Choroid plexus epithelial cell (primary cell): Measurements from ENCODE around the gene ISLR.
"Not testable (repeated sequence)": the region's sequence is repeated elsewhere in the genome, so short reads cannot be mapped to it uniquely, and the experiment has no call there.

ENCODE experiments used
- DNase-seq: peaks from one replicate; pipeline ENCODE4 v3.0.0-alpha.2; 2010; ENCODE audit warnings: low read depth
- H3K4me3 ChIP-seq: 2 replicates; pipeline ENCODE4 v1.5.1; 2011; ENCODE audit warnings: low read depth, mild to moderate bottlenecking, control low read depth, low read length, moderate library complexity
- TF ChIP-seq, protein P1 (sequence below): conservative IDR thresholded peaks from 2 replicates; pipeline ENCODE4 v1.5.1; 2011; ENCODE audit warnings: low read depth, mild to moderate bottlenecking, control low read depth, inconsistent platforms, low read length, moderate library complexity

ISLR gene

DNA sequence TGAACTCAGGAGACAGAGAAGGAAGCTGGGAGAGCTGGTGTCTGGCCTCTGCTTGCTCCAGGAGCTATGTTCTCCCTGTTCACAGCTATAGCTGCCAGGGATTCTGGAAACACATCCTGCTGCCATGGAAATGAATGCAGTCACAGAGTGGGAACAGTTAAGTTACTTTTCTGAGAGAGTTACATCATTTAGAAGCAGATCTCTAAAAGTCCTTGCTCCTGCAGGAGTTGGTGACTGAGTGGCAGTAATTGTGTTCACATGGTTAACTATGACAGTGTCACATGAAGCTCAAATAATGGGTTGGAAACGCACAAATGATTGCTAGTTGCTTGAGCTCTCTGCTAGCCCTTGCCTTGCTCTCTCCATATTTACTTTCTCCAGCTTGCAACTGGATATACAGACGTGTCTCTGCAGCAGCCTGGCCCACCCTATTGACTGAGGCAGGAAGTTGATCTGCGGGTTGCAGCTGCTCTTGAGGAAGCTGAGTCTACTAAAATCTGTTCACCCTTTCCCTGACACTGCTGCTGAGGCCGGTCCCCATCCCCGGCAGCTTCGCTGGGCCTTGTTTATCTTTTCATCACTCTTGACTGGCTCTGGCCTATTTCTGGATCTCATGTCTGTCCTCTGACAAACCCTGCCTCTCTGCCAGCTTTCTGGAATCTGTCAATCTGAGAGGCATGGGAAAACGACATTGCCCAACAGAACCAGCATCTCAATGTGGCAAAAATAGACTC, 16.7 kb upstream of the ISLR start:
- TF ChIP-seq, protein P1, sequence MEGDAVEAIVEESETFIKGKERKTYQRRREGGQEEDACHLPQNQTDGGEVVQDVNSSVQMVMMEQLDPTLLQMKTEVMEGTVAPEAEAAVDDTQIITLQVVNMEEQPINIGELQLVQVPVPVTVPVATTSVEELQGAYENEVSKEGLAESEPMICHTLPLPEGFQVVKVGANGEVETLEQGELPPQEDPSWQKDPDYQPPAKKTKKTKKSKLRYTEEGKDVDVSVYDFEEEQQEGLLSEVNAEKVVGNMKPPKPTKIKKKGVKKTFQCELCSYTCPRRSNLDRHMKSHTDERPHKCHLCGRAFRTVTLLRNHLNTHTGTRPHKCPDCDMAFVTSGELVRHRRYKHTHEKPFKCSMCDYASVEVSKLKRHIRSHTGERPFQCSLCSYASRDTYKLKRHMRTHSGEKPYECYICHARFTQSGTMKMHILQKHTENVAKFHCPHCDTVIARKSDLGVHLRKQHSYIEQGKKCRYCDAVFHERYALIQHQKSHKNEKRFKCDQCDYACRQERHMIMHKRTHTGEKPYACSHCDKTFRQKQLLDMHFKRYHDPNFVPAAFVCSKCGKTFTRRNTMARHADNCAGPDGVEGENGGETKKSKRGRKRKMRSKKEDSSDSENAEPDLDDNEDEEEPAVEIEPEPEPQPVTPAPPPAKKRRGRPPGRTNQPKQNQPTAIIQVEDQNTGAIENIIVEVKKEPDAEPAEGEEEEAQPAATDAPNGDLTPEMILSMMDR: no peak
- DNase-seq: peak; percentile 42
- no peak overlapping the region for H3K4me3 ChIP-seq

- H3K4me3 ChIP-seq: no peak overlapping the region
- TF ChIP-seq, protein P1: no peak
- no peak for DNase-seq
Observed at GRCh38 chr15:74157868-74158827, 15.4 kb upstream of the ISLR start.

DNA sequence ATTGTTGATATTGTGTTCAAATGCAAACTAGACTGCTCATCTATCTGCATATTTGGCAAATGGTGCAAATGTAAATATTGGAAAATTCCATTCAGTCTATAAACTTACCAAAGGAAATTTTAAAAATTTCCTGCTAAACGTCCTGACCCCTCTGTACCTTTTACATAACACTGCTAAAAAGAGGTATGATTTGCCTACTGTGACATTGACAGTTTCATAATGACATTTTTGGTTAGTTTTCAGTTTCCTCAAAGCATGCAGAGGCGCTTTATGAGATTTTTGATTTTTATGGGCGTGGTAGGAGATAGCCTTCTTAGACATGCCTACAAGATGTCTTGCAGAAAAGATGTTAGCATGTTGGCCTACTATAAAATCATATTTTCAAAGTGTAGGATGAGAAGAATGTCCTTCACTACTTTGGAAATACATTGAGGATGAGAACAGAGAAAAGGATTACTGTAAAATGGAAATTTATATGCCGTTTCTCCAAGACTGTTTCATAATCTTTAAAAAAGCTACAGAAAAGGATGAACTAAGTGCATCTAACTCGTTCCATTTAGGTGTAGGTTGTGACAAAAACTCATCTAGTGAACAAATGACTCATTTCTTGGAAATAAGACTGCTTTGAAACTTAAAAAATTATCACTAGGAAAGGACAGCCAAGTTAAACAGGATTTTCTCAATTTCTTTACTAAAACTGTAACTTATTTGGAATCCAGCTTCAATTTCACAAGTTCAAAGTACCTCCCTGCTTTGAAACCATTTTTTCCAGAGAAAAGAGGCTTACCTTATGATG, 14.5 kb upstream of the ISLR start:
- no peak for DNase-seq
- no peak overlapping the region for H3K4me3 ChIP-seq
- TF ChIP-seq, protein P1: no peak

- no peak for DNase-seq
- TF ChIP-seq, protein P1: no peak
Observed at GRCh38 chr15:74159773-74160172, 13.7 kb upstream of the ISLR start.

DNA sequence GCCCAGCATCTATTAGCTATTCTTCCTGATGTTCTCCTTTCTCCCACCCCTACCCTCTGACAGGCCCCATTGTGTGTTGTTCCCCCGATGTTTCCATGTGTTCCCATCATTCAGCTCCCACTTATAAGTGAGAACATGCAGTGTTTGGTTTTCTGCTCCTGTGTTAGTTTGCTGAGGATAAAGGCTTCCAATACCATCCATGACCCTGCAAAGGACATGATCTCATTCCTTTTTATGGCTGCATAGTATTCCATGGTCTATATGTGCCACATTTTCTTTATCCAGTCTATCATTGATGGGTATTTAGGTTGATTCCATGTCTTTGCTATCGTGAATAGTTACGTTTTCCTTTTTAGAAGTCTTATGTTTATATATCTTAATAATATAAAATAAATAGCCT, 13.1 kb upstream of the ISLR start:
- DNase-seq, H3K4me3 ChIP-seq: not testable (repeated sequence)

More at GRCh38 chr15:74159773-74160172, 13.7 kb upstream of the ISLR start:
- H3K4me3 ChIP-seq: no peak overlapping the region

- not testable (repeated sequence) for H3K4me3 ChIP-seq, DNase-seq
Observed at GRCh38 chr15:74162195-74162536, 11.3 kb upstream of the ISLR start.

GRCh38 chr15:74165461-74165860, 8.0 kb upstream of the ISLR start:
- TF ChIP-seq, protein P1: no peak
- no peak overlapping the region for H3K4me3 ChIP-seq
- DNase-seq: no peak
